H7 (cell line): Measurements from ENCODE around the gene CTAGE9. TPM values are rescaled to one million over a fixed set of nuclear protein-coding genes. Genes with fewer than 3 reads are reported as not detected.

Source experiments
- DNase-seq: peaks from one replicate; pipeline ENCODE4 v3.0.0; 2012
- H3K27me3 ChIP-seq: 2 replicates; pipeline ENCODE4 v1.6.0; 2011; ENCODE audit warnings: mild to moderate bottlenecking, low read length; ENCODE audit not compliant: control insufficient read depth, insufficient read depth
- H3K36me3 ChIP-seq: replicated peaks from 2 replicates; pipeline ENCODE4 v1.5.1; 2011; ENCODE audit warnings: low read length; ENCODE audit not compliant: control insufficient read depth, insufficient read depth
- H3K4me3 ChIP-seq: 2 replicates; pipeline ENCODE4 v1.5.1; 2011; ENCODE audit warnings: low read depth, mild to moderate bottlenecking, control low read depth, low read length, moderate library complexity; ENCODE audit not compliant: insufficient read depth
- total RNA-seq: library from RNA; depleted of rRNA; stranded (reverse); fragments of >200 nt; shearing (Covaris generic); gene quantifications from 2 replicates; pipeline ENCODE4 v1.2.3, GENCODE V29; 2014; rRNA removed

The CTAGE9 gene
- total RNA-seq, 1 experiment from 2014 or later: not detected

- DNase-seq: no peak
- no peaks in the 10 kb centered on the region for H3K36me3 ChIP-seq
These were observed 47.1 kb downstream of the CTAGE9 start for GRCh38 chr6:131663578-131664165.

GRCh38 chr6:131660195-131660594, 50.6 kb downstream of the CTAGE9 start:
- no peak for DNase-seq
- H3K4me3 ChIP-seq: no peak overlapping the region
- no peaks in the 10 kb centered on the region for H3K36me3 ChIP-seq
- no peaks in the 10 kb centered on the region for H3K27me3 ChIP-seq

More at GRCh38 chr6:131663578-131664165, 47.1 kb downstream of the CTAGE9 start:
- no peak overlapping the region for H3K4me3 ChIP-seq
- H3K27me3 ChIP-seq: no peaks in the 10 kb centered on the region

Other genes starting within 250 kb of the CTAGE9 start
- gene ARG1, start 137.8 kb downstream of the CTAGE9 start, total RNA-seq: not detected in 2 replicates
- 15.8 and 26.1 TPM in 2 replicates for gene MED23, start 82.8 kb downstream of the CTAGE9 start, total RNA-seq
- not detected in 2 replicates for gene ENPP3, start 73.7 kb downstream of the CTAGE9 start, total RNA-seq
- not detected in 2 replicates for gene OR2A4, start 9.6 kb downstream of the CTAGE9 start, total RNA-seq
- gene ENPP1, start 97.0 kb upstream of the CTAGE9 start, total RNA-seq: 17.8 and 24.5 TPM in 2 replicates
- gene CCN2, start 240.4 kb upstream of the CTAGE9 start, total RNA-seq: 5.8 and 8.3 TPM in 2 replicates